GM21737 (cell line): ENCODE results near the gene NEURL1B.

Experiments used
- ATAC-seq: cut with Tn5 transposase; IDR thresholded peaks from one replicate; pipeline ENCODE4 v1.9.1; 2021; ENCODE audit warnings: mild to moderate bottlenecking, moderate library complexity; ENCODE audit not compliant: unreplicated experiment

NEURL1B gene

DNA sequence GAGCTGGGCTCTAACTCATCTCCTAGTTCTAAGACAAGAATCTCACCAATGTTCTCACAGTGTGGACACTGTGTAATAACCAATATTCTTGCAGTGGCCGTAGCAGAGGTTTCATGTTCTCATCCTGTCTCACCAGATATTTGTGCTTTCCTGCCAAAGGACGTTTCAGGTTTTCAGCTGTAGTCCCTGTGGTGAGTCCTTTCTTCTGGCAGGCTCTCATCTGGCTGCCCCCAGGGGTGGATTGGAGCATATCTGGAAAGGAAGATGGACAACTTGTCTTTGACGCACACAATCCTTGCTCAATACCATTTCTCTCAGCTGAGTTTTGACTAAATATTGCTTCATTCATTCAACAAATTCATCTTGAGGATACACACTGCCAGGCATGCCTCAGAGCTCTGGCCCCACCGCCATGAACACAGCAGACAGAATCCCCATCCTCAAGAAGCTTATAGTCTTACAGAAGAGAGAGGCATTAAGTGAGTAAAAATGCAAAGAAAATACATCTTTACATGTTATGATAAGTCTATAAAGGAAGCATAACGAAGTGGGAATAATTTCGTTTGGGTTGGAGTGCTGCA lies 33.8 kb upstream of the NEURL1B start:
- no peak for ATAC-seq

DNA sequence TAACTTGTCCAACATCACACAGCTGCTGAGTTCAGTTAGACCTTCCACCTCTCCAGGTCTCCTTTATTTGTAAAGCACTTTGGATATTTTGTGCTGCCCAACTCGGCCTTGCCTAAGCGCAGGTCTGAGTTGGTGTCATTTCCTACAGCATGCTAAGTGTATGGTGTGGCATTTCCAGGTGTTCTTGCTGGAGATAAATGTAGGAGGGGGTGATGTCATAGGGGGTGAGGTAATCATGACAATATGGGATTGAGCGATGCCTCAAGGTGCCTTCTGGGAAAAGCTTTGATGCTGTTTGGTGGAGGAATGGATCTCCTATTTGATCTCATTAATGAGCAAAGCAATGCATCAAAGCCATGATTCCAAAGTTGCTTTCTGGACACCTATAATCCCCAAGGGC lies 32.3 kb upstream of the NEURL1B start:
- ATAC-seq = no peak

GRCh38 chr5:172610643-172611042 lies 30.4 kb upstream of the NEURL1B start:
- no peak for ATAC-seq

GRCh38 chr5:172611913-172612312 lies 29.1 kb upstream of the NEURL1B start:
- no peak for ATAC-seq

DNA sequence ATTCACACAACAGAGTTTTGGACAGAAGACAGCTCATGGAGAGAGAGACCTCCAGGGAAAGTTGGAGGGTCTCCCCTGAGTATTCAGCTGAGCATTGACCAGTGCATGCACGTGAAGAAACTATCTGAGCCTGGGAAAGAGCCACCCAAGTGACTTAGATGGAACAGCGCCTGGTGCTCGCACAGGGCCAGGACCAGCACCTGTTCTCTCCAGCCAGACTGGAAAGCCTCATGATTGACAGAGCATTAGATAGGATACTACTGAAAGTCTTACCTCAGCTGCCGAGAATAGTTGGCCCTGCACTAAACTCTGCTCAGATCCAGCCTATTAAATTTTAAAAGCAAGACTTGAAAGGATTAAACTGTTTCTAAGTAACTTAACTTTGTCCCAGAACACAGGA lies 28.3 kb upstream of the NEURL1B start:
- no peak for ATAC-seq

DNA sequence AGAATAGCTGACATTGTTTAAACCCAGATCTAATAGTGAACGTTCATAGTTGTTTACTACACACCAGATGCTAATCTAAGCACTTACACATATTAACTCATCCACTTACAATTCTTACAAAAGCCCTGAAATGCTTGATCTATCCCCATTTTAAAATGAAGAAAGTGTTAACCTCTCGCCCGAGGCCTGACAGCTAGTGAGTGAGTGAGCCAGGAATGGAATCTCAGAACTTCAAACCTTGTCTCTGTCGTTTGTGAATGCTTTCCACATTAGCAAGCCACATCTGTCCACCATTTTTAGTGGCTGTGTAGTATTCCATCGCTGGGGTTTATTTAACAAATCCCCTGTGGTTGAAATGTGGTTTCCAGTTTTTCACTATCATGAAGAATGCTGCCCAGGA lies 24.9 kb upstream of the NEURL1B start:
- ATAC-seq = no peak

DNA sequence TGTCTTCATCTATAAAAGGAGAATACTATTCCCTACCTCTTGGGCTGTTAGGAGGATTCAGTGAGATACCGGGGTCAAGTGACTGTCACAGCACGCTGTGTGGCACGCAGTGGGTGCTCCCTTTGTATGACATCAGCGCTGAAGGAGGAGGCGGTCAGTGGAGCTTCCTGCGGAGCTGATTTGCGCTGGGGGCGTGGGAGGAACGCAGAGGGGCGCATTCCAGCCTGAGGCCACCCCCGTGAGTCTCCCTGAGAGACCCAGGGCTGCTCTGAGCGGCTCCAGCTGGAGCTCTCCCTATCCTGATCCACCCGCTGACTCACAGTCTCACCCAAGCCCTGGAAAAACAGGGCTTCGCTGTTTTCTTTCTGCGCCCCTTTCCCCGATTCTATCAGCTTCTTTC lies 24.3 kb upstream of the NEURL1B start:
- ATAC-seq = no peak

GRCh38 chr5:172617817-172618216 lies 23.2 kb upstream of the NEURL1B start:
- ATAC-seq = no peak

GRCh38 chr5:172618574-172619365 lies 22.3 kb upstream of the NEURL1B start:
- no peak for ATAC-seq

DNA sequence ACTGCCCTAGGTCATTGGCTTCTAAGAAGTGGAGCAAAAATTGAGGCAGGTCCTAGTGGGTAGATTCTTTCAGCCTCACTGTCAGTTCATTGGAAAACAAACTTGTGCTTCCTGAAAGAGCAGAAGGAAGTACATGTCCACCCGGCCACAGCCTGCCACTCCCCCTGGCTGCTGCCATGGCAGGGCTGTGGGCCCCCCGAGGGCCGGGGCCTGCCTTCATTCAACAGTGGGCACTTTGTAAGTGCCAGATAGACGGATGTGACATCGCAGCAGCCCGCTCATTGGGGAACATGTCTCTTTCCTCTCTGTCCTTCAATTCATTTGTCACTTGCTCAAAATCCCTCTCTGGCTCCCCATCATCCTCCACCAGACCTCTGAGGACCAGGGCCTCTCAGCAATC lies 20.6 kb upstream of the NEURL1B start:
- ATAC-seq = no peak

- no peak for ATAC-seq
Observed at GRCh38 chr5:172622091-172623046, 18.7 kb upstream of the NEURL1B start.

DNA sequence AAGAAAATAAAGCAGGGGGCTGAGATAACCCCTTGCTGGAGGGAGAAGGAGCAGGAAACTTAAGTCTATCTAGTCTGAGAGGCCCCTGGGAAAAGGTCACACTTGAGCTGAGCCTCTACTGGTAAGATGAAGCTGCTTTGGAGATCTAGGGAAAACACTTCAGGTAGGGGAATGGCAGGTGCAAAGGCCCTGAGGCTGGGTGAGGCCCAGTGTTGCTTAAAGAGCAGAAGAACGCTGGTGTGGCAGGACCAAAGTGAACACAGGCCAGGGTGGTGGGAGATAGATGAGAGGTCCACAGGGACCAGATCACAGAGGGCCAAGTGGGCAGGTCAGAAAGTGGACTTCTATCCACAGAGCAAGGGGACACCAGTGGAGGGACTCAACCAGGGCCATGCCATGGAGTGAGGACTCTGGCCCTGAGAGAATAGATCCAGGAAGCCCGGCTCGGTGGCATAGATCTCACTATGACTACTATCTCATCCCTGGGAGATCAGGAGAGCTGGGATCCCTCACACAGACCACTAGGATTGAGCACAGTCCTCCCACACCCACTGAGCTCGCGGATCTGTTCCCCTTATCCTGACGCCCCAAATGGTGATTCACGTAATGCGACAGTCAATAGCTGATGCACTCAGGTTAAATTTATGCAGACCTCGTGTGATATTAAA lies 17.6 kb upstream of the NEURL1B start:
- no peak for ATAC-seq

DNA sequence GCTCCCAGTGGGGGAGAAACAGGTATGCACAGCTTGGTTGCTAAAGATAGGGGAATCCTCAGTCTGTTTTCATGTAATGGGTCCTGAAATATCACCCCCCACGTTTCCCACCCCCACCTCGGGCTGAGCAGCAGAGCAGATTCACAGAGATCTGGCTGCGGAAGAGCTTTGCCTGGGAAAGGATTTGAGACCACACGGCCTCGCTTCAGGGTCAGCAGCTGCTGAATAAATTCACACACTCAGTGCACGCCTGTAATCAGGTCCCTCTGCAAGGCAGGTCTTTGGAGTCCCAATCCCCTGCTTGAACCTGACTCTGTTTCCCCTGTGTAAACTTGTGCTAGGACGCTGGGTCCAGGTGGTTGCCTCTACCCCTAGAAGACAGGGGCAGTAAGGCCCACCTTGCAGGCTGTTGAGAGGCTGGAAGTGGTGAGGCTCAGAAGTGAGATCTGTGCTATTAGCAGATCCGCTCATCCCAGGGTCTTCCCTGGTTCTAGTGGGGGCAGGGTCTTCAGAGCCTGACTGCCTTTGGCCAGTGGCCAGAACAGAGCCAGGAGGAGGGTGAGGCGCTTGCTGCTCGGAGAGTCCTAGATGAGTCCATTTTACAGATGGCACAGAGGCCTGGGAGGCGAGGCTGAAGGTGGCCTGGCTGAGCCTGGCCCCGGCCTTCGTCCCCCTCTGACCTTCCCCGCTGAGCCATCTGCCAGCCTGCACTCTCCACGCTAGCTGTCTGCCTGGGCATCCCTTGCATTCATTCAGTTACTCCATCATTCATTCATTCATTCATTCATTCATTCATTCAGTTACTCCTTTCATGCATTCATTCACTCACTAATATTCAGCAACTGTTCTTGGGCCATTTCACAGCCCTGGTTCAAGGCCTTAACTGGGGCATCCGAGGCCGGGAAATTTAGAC lies 16.7 kb upstream of the NEURL1B start:
- ATAC-seq = no peak

- ATAC-seq = no peak
Observed at GRCh38 chr5:172624996-172625964, 15.8 kb upstream of the NEURL1B start.

DNA sequence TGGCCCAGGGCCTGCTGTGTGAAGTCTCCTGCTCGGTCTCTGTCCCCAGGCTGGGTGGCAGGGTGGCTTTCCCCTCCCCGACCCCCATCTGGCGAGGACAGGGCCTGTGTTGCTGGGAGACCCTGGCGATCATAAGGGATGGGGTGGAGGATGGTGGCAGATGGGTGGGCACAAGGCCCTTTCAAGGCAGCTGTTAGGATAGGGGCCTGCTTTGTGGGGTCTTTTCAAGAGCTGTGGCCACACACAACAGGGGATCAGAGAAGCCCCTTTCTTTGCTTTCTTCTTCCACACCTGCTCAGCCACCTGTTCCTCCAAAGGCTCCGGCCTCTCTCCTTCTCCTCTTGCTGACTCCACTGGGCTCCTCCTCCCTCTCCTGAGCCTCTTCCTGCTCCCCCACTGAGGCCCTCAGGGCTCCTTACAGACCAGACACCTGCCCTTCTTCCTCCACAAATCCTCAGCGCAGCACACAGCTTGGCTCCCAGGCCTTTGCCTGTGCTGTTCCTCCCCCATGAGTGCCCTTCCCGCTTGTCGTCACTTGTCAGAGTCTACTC lies 15.0 kb upstream of the NEURL1B start:
- no peak for ATAC-seq

GRCh38 chr5:172630082-172630481 lies 11.0 kb upstream of the NEURL1B start:
- ATAC-seq = no peak

GRCh38 chr5:172630482-172630881 lies 10.6 kb upstream of the NEURL1B start:
- no peak for ATAC-seq

GRCh38 chr5:172630986-172631385 lies 10.1 kb upstream of the NEURL1B start:
- ATAC-seq = no peak
